ENCODE results near the gene HSD11B1L. TPM values are rescaled to one million over a fixed set of nuclear protein-coding genes. Genes with fewer than 3 reads are reported as not detected.
"Not testable (repeated sequence)": the region's sequence is repeated elsewhere in the genome, so short reads cannot be mapped to it uniquely, and the experiment has no call there.

HSD11B1L gene
- polyA plus RNA-seq, 10 donors, result 2.8 to 6.7 (median 5.1) TPM

DNA sequence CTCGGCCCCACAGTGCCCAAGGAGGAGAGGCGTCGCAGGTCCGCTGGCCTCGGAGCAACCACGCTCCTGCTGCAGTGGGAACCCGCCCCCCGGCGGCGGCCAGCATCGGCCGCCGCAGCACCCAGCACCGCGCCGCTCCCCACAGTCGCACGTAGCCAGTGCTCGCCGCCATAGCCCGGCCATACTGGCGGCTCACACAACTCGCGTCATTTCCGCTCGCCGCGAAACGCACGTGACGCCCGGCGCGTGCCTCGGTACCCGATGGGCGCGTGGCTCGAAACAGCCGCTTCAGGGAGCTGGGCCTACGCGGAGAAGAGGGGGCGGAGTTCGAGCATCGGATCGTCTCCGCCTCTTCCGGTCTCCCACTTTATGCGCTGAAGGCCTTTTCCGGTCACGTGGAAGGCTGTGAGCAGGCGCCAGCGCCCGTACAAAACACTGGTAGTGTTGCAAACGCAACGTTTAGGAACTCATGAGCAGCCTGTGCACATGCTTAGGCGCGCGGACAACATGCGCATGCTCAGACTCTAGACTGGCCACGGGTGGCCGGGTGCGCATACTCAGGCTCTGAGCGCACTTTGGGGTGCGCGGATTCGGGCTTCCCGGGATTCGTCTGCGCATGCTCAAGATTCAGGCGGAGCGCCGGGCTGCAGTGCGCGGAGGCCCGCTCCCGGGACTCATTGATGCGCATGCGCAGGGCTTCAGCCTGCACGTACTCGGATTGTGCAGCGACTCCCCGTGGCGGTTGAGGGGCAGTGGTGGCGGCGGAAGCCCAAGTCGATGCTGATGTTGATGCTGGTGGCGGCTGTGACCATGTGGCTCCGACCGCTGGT, 39.3 kb downstream of the HSD11B1L start, which contains the start of the genes CATSPERD and LONP1:
Gene CATSPERD (plus strand): TSS at position 677 of the 830 bp plus-strand sequence. CDS start 101 bp downstream, at position 778.
Gene LONP1 (minus strand): TSS at position 186 of the 830 bp plus-strand sequence. CDS start 14 bp downstream, at position 172.
- peak; percentile 99 to 100 (median 99) for DNase-seq

DNA sequence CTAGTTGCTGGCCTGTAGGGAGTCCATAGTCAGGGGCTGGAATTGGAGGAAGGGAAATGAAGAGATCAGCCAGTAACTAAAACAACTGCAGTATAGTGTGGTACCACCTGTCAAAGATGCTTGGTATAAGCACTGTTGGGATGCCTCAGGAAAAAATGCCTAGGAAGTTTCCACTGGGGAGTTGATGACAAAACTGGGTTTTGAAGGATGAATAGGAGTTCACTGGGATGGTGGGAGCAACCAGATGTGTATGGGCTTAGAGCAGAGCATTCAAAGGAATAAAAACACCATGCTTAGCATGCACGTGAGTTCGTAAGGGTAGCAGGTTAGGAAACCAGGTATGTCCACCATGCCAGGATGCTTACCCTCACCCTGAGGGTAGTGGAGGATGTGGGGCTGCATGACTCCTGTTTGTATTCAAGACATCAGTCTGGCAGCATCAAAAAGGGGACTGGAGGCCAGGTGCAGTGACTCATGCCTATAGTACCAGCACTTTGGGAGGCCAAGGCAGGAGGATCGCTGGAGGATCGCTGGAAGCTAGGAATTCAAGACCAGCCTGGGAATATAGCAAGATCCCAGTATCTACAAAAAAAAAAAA, 46.7 kb downstream of the HSD11B1L start:
- no peak for DNase-seq

DNA sequence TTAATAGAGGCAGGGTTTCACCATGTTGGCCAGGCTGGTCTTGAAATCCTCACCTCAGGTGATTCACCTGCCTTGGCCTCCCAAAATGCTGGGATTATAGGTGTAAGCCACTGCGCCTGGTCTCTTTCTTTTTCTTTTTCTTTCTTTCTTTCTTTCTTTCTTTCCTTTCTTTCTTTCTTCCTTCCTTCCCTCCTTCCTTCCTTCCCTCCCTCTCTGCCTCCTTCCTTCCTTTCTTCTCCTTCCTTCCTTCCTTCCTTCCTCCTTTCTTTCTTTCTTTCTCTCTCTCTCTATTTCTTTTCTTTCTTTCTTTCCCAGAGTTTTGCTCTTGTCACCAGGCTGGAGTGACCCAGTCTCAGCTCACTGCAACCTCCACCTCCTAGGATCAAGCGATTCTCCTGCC, 52.3 kb downstream of the HSD11B1L start:
- not testable (repeated sequence) for DNase-seq

Other genes with a start within 250 kb of the HSD11B1L start
- not detected for gene ZNRF4, start 225.6 kb upstream of the HSD11B1L start, polyA plus RNA-seq (ENCODE audit: insufficient read length in 10 of 10)
- gene TINCR, start 113.1 kb upstream of the HSD11B1L start, polyA plus RNA-seq (ENCODE audit: insufficient read length in 10 of 10), result 1 to 10 TPM in 2 of 10 donors, under 1 TPM in 8; 0.15 to 4.2 (median 0.44) TPM
- 10 to 100 TPM; 28.3 to 61.1 (median 42.6) TPM for gene SAFB2, start 58.3 kb upstream of the HSD11B1L start, polyA plus RNA-seq (ENCODE audit: insufficient read length in 10 of 10)
- gene SAFB, start 57.9 kb upstream of the HSD11B1L start, polyA plus RNA-seq (ENCODE audit: insufficient read length in 10 of 10), result 100 to 1,000 TPM in 3 of 10 donors, 10 to 100 TPM in 7; 73.7 to 106 (median 90.6) TPM
- 100 to 1,000 TPM in 2 of 10 donors, 10 to 100 TPM in 8; 63.9 to 112 (median 74.4) TPM for gene MICOS13, start 511 bp upstream of the HSD11B1L start, polyA plus RNA-seq (ENCODE audit: insufficient read length in 10 of 10)
- 1,000 to 10,000 TPM in 9 of 10 donors, 100 to 1,000 TPM in 1; 814 to 1,432 (median 1,156) TPM for gene RPL36, start 9.3 kb downstream of the HSD11B1L start, polyA plus RNA-seq (ENCODE audit: insufficient read length in 10 of 10)
- gene LONP1, start 39.1 kb downstream of the HSD11B1L start, polyA plus RNA-seq (ENCODE audit: insufficient read length in 10 of 10), result 10 to 100 TPM; 41.6 to 58.6 (median 46.8) TPM
- gene CATSPERD, start 39.6 kb downstream of the HSD11B1L start, polyA plus RNA-seq (ENCODE audit: insufficient read length in 10 of 10), result not detected
- gene PRR22, start 103.7 kb downstream of the HSD11B1L start, polyA plus RNA-seq (ENCODE audit: insufficient read length in 10 of 10), result 1 to 10 TPM in 9 of 10 donors, under 1 TPM in 1; 0.97 to 2.1 (median 1.5) TPM
- gene DUS3L, start 110.1 kb downstream of the HSD11B1L start, polyA plus RNA-seq (ENCODE audit: insufficient read length in 10 of 10), result 10 to 100 TPM; 14.3 to 19.6 (median 17.1) TPM
- 1 to 10 TPM in 2 of 10 donors, under 1 TPM in 8; 0.18 to 2.0 (median 0.33) TPM for gene NRTN, start 124.0 kb downstream of the HSD11B1L start, polyA plus RNA-seq (ENCODE audit: insufficient read length in 10 of 10)
- not detected for gene FUT6, start 158.7 kb downstream of the HSD11B1L start, polyA plus RNA-seq (ENCODE audit: insufficient read length in 10 of 10)
- gene FUT3, start 170.4 kb downstream of the HSD11B1L start, polyA plus RNA-seq (ENCODE audit: insufficient read length in 10 of 10), result under 1 TPM in 7 of 10 donors, not detected in 3; 0.07 to 0.43 (median 0.20) TPM
- under 1 TPM in 3 of 10 donors, not detected in 7; 0.08 to 0.17 (median 0.13) TPM for gene FUT5, start 189.5 kb downstream of the HSD11B1L start, polyA plus RNA-seq (ENCODE audit: insufficient read length in 10 of 10)
- 100 to 1,000 TPM; 142 to 217 (median 157) TPM for gene NDUFA11, start 222.8 kb downstream of the HSD11B1L start, polyA plus RNA-seq (ENCODE audit: insufficient read length in 10 of 10)
- gene VMAC, start 223.8 kb downstream of the HSD11B1L start, polyA plus RNA-seq (ENCODE audit: insufficient read length in 10 of 10), result 1 to 10 TPM; 2.5 to 5.0 (median 3.1) TPM
- 1 to 10 TPM; 3.2 to 8.3 (median 4.7) TPM for gene CAPS, start 233.2 kb downstream of the HSD11B1L start, polyA plus RNA-seq (ENCODE audit: insufficient read length in 10 of 10)

All from muscle of back (tissue), 11 donors.